Measurements from ENCODE around the gene LRP10.

The LRP10 gene

DNA sequence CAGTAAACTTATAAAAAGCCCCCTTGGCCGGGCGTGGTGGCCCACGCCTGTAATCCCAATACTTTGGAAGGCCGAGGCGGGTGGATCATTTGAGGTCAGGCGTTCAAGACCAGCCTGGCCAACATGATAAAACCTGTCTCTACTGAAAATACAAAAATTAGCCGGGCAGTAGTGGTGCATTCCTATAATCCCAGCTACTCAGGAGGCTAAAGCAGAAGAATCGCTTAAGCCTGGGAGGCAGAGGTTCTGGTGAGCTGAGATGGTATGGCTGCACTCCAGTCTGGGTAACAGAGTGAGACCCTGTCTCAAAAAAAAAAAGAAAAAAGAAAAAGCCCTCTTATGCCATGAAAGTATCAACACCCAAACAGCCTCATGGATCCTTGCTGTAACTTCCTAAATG lies 54.0 kb downstream of the LRP10 start:
- no peak for DNase-seq

DNA sequence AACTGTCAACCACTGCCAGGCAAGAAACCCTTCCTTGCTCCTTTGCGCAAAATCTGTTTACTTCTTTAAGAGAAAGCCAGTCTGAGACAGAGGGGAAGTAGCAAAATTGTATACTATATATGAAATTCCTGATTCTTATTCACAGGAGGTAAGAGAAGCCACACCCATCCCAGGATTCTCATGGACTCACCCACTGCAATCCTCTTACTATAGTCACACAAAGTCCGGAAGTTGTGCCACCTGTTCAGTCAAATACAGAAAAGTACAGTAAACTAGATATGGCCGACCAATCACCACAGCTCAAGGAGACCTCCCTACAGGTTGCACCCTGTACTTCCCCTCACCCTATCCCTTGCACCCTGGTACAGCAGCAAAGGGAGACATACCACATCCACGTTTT lies 54.8 kb downstream of the LRP10 start:
- no peak for DNase-seq

DNA sequence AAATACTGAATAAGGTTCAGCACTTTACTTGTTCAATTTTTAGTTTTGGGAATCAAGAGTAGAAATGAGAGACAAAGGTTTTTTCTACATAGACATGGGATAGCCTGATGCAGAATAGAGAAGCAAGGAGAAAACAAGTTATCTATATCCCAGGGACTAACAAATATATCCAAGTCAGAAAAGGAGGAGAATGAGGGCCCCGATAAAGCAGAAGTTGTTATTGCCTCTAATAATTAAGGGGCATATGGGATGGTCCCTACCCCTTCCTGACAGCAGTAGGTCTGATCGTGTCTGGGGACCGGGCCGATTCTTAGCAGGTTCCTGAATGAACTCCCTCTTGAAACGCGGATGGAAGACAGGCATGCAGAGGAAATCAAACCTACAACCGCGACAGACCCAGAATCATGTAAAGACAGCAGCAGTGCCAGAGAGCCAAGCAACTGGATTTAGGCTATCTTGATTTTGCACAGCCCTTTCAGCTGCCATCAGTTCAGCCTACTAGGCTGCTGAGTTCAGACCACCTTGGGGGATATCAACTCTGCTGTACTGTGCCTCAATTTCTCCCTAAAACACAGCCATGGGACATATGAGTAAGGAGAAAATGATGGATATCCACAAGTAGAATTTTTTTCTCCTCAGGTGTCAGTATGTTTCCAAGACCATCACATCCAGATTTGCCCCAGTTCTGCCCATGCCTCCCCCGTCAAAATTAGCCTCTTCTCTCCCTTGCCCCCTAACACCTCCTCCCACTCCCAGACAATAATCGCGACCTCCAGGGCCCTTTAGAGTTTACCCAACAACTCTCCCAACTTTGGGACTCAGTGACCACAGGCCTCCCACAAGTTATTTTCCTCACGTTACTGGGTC lies 56.9 kb downstream of the LRP10 start:
- DNase-seq, result no peak

GRCh38 chr14:22929104-22929960 lies 57.8 kb downstream of the LRP10 start, which contains the start of gene PRMT5:
Gene PRMT5, minus strand, starts transcription at chr14:22929376. Its CDS starts 15 bp downstream, at chr14:22929361.
- DNase-seq, result peak; percentile 99 to 100

- DNase-seq, result no peak
Observed at GRCh38 chr14:22929961-22930364, 58.4 kb downstream of the LRP10 start.

Measured in NCI-H187 (cell line).